ENCODE measurements around the gene SPDEF. TPM values are rescaled to one million over a fixed set of nuclear protein-coding genes. Genes with fewer than 3 reads are reported as not detected.

SPDEF gene
- total and polyA plus RNA-seq, 12 donors: 0.06 to 0.14 (median 0.14) TPM; not detected in 8

DNA sequence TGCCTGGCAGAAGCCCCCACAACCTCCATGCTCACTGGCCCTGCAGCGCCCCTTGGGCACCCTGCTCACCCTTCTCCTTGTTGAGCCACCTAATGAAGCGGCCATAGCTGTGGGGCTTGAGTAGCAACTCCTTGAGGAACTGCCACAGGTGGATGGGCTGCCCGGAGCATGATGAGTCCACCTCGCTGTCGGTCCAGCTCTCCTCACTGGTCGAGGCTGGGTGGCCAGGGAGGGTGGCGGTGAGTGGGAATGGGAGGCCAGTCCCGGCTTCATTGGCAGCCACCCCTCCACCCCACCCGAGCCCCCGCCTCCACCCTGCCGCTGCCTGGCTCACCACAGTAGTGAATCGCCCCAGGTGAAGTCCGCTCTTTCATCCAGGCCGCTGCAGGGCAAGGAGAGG, 16.9 kb downstream of the SPDEF start:
- TF ChIP-seq, protein P1, sequence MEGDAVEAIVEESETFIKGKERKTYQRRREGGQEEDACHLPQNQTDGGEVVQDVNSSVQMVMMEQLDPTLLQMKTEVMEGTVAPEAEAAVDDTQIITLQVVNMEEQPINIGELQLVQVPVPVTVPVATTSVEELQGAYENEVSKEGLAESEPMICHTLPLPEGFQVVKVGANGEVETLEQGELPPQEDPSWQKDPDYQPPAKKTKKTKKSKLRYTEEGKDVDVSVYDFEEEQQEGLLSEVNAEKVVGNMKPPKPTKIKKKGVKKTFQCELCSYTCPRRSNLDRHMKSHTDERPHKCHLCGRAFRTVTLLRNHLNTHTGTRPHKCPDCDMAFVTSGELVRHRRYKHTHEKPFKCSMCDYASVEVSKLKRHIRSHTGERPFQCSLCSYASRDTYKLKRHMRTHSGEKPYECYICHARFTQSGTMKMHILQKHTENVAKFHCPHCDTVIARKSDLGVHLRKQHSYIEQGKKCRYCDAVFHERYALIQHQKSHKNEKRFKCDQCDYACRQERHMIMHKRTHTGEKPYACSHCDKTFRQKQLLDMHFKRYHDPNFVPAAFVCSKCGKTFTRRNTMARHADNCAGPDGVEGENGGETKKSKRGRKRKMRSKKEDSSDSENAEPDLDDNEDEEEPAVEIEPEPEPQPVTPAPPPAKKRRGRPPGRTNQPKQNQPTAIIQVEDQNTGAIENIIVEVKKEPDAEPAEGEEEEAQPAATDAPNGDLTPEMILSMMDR (IDR thresholded peaks at IDR 0.05): no peak
- TF ChIP-seq POLR2A (IDR thresholded peaks at IDR 0.05): no peak
- H3K36me3 ChIP-seq (replicated peaks in 1 of 2): no peaks in the 10 kb centered on the region
- H3K4me3 ChIP-seq: no peak overlapping the region
- intact Hi-C loops (cut with DNase I): no loop called here
- no peaks in the 10 kb centered on the region for H3K27me3 ChIP-seq
- H3K27ac ChIP-seq: no peak overlapping the region
- WGBS, 4 donors: 80 to 96% (median 84%) methylated on average over 4 to 14 of the region's 14 CpGs; no CpG with 5 or more reads in 1 of the 4 donors
- H3K9me3 ChIP-seq (replicated peaks in 1 of 3): no peaks in the 10 kb centered on the region
- no peaks in the 10 kb centered on the region for H3K4me1 ChIP-seq (replicated peaks in 1 of 2)
- DNase-seq: no peak

DNA sequence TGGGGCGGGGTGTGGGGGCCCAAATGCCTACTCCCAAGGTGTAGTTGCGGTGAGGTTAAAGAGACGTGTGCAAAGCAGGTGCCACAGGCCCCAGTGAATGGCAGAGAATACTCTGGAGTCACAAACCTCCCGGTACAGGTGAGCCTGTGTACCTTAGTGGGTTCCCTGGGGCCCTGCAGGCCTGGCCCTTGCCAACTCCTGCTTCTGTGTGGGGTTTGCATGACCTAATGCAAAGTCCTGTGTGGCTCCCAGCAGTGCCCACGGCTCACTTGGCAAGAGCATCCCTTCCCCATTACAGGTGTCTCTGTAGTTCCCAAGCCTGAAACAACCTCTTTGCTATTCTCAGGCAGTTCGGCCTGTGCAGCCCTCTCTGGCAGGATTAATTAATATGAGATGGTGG, 17.5 kb downstream of the SPDEF start:
- H3K36me3 ChIP-seq (replicated peaks in 1 of 2): no peaks in the 10 kb centered on the region
- intact Hi-C loops (cut with DNase I): no loop called here
- no peak overlapping the region for H3K4me3 ChIP-seq
- no peaks in the 10 kb centered on the region for H3K4me1 ChIP-seq (replicated peaks in 1 of 2)
- no peaks in the 10 kb centered on the region for H3K9me3 ChIP-seq (replicated peaks in 1 of 3)
- WGBS, 4 donors: 82 to 93% (median 87%) methylated on average over 3 to 6 of the region's 6 CpGs
- no peak for DNase-seq
- H3K27me3 ChIP-seq: no peaks in the 10 kb centered on the region
- TF ChIP-seq, protein P1 (IDR thresholded peaks at IDR 0.05): no peak
- no peak for TF ChIP-seq POLR2A (IDR thresholded peaks at IDR 0.05)
- no peak overlapping the region for H3K27ac ChIP-seq

DNA sequence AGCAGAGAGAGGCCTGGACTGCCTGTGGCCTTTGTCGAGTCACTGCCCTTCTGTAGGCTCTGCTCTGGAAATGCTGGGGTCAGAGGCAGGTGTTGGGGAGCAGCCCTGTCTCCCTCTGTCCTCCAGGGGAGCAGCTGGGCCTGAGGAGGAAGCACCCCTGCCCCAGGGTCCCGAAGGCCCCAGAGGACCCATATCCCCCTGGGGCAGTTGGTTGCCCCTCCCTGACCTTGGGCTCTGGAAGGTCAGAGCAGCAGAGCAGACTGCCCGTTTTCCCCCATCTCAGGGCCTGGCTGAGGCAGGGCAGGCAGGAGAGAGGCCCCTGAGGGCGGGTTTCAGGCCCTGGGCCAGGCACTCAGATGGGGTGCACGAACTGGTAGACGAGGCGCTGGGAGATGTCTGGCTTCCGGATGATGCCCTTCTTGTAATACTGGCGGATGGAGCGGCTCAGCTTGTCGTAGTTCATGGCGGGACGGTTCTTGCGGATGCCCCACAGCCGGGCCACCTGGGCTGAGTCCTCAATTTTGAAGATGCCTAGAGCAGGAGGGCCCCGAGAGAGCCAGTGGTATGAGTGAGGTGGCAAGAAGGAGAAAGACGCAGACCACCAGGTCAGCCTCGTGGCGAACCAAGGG, 18.1 kb downstream of the SPDEF start:
- Histone ChIP-seq H3K27me3 (no peaks in the 10 kb centered on the region), H3K27ac (no peak overlapping the region), H3K36me3 (replicated peaks in 1 of 2) (no peaks in the 10 kb centered on the region), H3K9me3 (replicated peaks in 1 of 3) (no peaks in the 10 kb centered on the region), H3K4me3 (no peak overlapping the region), H3K4me1 (replicated peaks in 1 of 2) (no peaks in the 10 kb centered on the region)
- WGBS, 4 donors: 89 to 91% (median 90%) methylated on average over 15 to 19 of the region's 19 CpGs
- intact Hi-C loops (cut with DNase I): no loop called here
- TF ChIP-seq, protein P1 (IDR thresholded peaks at IDR 0.05): no peak
- no peak for TF ChIP-seq POLR2A (IDR thresholded peaks at IDR 0.05)
- DNase-seq: no peak

DNA sequence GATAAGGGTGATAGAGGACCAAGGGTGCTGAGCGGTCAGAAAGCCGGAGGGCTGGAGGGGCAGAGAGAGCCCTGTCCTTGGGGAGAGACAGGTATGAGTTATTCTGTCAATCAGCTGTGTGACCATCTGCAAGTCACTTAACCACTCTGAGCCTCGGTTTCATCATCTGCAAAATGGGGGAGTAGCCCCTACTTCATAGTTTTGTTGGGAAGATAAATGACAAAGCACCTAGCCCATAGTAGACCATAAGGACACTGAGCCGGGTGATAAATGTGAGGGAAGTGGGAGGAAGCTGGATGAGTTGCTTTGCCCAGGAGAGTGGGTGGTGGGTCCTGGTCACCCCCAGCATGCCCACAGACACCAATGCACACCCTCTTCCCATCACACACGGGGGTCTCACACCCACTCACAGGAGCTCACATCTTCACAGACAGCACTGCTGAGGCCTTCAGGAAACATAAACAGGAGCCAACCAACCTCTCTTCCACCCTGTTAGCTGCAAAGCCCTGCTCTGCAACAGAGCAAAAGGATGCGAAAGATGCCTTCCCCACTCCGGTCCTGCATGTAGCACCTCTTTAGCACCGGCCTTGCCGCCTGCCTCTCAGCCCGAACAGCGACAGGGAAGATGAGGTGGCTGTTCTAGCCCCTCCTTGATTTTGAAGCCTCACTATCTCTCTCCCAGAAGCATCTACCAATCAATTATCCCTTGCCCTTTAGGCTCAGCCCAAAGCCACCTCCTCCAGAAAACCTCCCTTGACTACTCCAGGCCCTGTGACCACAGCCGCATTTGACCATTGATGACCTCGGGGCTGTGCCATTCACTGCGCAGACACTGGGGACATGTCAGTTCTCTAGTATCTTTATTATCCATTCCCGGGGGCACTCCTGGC, 18.9 kb downstream of the SPDEF start:
- TF ChIP-seq POLR2A (IDR thresholded peaks at IDR 0.05): no peak
- TF ChIP-seq, protein P1 (IDR thresholded peaks at IDR 0.05): no peak
- no peaks in the 10 kb centered on the region for H3K27me3 ChIP-seq
- intact Hi-C loops (cut with DNase I): no loop called here

More for the DNA sequence above, 18.9 kb downstream of the SPDEF start:
- no peaks in the 10 kb centered on the region for H3K36me3 ChIP-seq (replicated peaks in 1 of 2)
- no peaks in the 10 kb centered on the region for H3K9me3 ChIP-seq (replicated peaks in 1 of 3)
- no peak overlapping the region for H3K4me3 ChIP-seq
- 86 to 88% (median 88%) methylated on average over 15 of the region's 15 CpGs for WGBS, 4 donors
- no peaks in the 10 kb centered on the region for H3K4me1 ChIP-seq (replicated peaks in 1 of 2)
- DNase-seq: no peak
- no peak overlapping the region for H3K27ac ChIP-seq
